G401 (cell line): ENCODE measurements around the gene DMRTB1. TPM values are rescaled to one million over a fixed set of nuclear protein-coding genes. Genes with fewer than 3 reads are reported as not detected.

Source experiments
- DNase-seq: peaks from one replicate; pipeline ENCODE4 v3.0.0-alpha.2; 2015; ENCODE audit warnings: low spot score
- in situ Hi-C: cut with HindIII; loops from 2 replicates; pipeline ENCODE4 v1.10.0; 2016; ENCODE audit warnings: low sequenced_read_pairs, mixed read lengths
- total RNA-seq: library from RNA; depleted of rRNA; stranded (reverse); fragments of >200 nt; shearing (Covaris generic); gene quantifications from 2 replicates; pipeline ENCODE4 v1.2.3, GENCODE V29; 2014

The DMRTB1 gene
- total RNA-seq, 1 experiment from 2014 or later: not detected

- DNase-seq: no peak
- in situ Hi-C loops: no loop called here
Observed at GRCh38 chr1:53461323-53462044, 2.3 kb downstream of the DMRTB1 start.

- DNase-seq: no peak
- in situ Hi-C loops: no loop called here
Observed at GRCh38 chr1:53462193-53462592, 3.0 kb downstream of the DMRTB1 start.

GRCh38 chr1:53462769-53463501 lies 3.7 kb downstream of the DMRTB1 start:
- in situ Hi-C loops: no loop called here
- DNase-seq: no peak

GRCh38 chr1:53463961-53464899 lies 5.0 kb downstream of the DMRTB1 start:
- in situ Hi-C loops: no loop called here
- DNase-seq: no peak

GRCh38 chr1:53465023-53465957 lies 6.1 kb downstream of the DMRTB1 start:
- DNase-seq: no peak
- in situ Hi-C loops: no loop called here

- in situ Hi-C loops: no loop called here
- no peak for DNase-seq
Observed at GRCh38 chr1:53467391-53467790, 8.2 kb downstream of the DMRTB1 start.

GRCh38 chr1:53468374-53468773 lies 9.2 kb downstream of the DMRTB1 start:
- no peak for DNase-seq
- in situ Hi-C loops: no loop called here

GRCh38 chr1:53469373-53469772 lies 10.2 kb downstream of the DMRTB1 start:
- no peak for DNase-seq
- in situ Hi-C loops: no loop called here

GRCh38 chr1:53470155-53470554 lies 11.0 kb downstream of the DMRTB1 start:
- in situ Hi-C loops: no loop called here
- DNase-seq: peak; percentile 60

- no peak for DNase-seq
- in situ Hi-C loops: no loop called here
Observed at GRCh38 chr1:53470584-53470983, 11.4 kb downstream of the DMRTB1 start.

- DNase-seq: no peak
- in situ Hi-C loops: no loop called here
Observed at GRCh38 chr1:53471000-53471399, 11.8 kb downstream of the DMRTB1 start.

GRCh38 chr1:53473463-53473862 lies 14.3 kb downstream of the DMRTB1 start:
- DNase-seq: no peak
- in situ Hi-C loops: no loop called here

- no peak for DNase-seq
- in situ Hi-C loops: no loop called here
Observed at GRCh38 chr1:53475664-53476063, 16.5 kb downstream of the DMRTB1 start.

- DNase-seq: no peak
- in situ Hi-C loops: no loop called here
Observed at GRCh38 chr1:53476579-53476978, 17.4 kb downstream of the DMRTB1 start.

- in situ Hi-C loops: no loop called here
- peak; percentile 44 for DNase-seq
Observed at GRCh38 chr1:53477651-53478501, 18.7 kb downstream of the DMRTB1 start.

GRCh38 chr1:53478502-53478818 lies 19.3 kb downstream of the DMRTB1 start:
- no peak for DNase-seq
- in situ Hi-C loops: no loop called here

GRCh38 chr1:53480678-53481077 lies 21.5 kb downstream of the DMRTB1 start:
- in situ Hi-C loops: no loop called here
- DNase-seq: no peak

- in situ Hi-C loops: no loop called here
- DNase-seq: no peak
Observed at GRCh38 chr1:53481456-53481855, 22.3 kb downstream of the DMRTB1 start.
